D341Med (cell line): ENCODE data around the gene SH3RF3.

Source experiments
- DNase-seq: peaks from one replicate; pipeline ENCODE4 v3.0.0; 2012; ENCODE audit warnings: low spot score

SH3RF3 gene

GRCh38 chr2:109397893-109398292 lies 268.9 kb downstream of the SH3RF3 start:
- no peak for DNase-seq

GRCh38 chr2:109398366-109399015 lies 269.5 kb downstream of the SH3RF3 start:
- no peak for DNase-seq

- DNase-seq, result no peak
Observed at GRCh38 chr2:109399066-109399465, 270.1 kb downstream of the SH3RF3 start.

GRCh38 chr2:109400102-109400501 lies 271.1 kb downstream of the SH3RF3 start:
- DNase-seq, result no peak

GRCh38 chr2:109401370-109401769 lies 272.4 kb downstream of the SH3RF3 start:
- no peak for DNase-seq

- DNase-seq, result no peak
Observed at GRCh38 chr2:109402180-109402579, 273.2 kb downstream of the SH3RF3 start.

GRCh38 chr2:109402980-109403840 lies 274.2 kb downstream of the SH3RF3 start:
- no peak for DNase-seq

- no peak for DNase-seq
Observed at GRCh38 chr2:109403841-109404201, 274.8 kb downstream of the SH3RF3 start.

GRCh38 chr2:109404681-109405080 lies 275.7 kb downstream of the SH3RF3 start:
- no peak for DNase-seq

- no peak for DNase-seq
Observed at GRCh38 chr2:109405873-109406272, 276.9 kb downstream of the SH3RF3 start.

- DNase-seq, result no peak
Observed at GRCh38 chr2:109406301-109406700, 277.3 kb downstream of the SH3RF3 start.

- no peak for DNase-seq
Observed at GRCh38 chr2:109407276-109408042, 278.5 kb downstream of the SH3RF3 start.

GRCh38 chr2:109408043-109408335 lies 279.0 kb downstream of the SH3RF3 start:
- DNase-seq, result no peak

GRCh38 chr2:109409321-109410038 lies 280.5 kb downstream of the SH3RF3 start:
- DNase-seq, result no peak

- DNase-seq, result no peak
Observed at GRCh38 chr2:109410039-109410815, 281.2 kb downstream of the SH3RF3 start.

- DNase-seq, result no peak
Observed at GRCh38 chr2:109411640-109412325, 282.8 kb downstream of the SH3RF3 start.

- DNase-seq, result no peak
Observed at GRCh38 chr2:109415581-109416013, 286.6 kb downstream of the SH3RF3 start.

- no peak for DNase-seq
Observed at GRCh38 chr2:109417701-109418335, 288.8 kb downstream of the SH3RF3 start.

- no peak for DNase-seq
Observed at GRCh38 chr2:109418716-109419115, 289.7 kb downstream of the SH3RF3 start.

GRCh38 chr2:109419171-109419756 lies 290.3 kb downstream of the SH3RF3 start:
- DNase-seq, result no peak
